ENCODE measurements around the gene BAAT. TPM values are rescaled to one million over a fixed set of nuclear protein-coding genes. Genes with fewer than 3 reads are reported as not detected.
A peak's percentile ranks its signal among the peaks of the same experiment; 100 is the strongest.

The BAAT gene
- total and polyA plus RNA-seq, 7 donors = 0.60 TPM; not detected in 6

GRCh38 chr9:101394687-101395086 is 9.9 kb upstream of the BAAT start:
- no peak overlapping the region for H3K27ac ChIP-seq
- WGBS, 2 donors = 95 to 96% methylated on average over 1 of the region's 1 CpG
- TF ChIP-seq POLR2AphosphoS5 (IDR thresholded peaks at IDR 0.05) = no peak
- no peak for TF ChIP-seq CTCF (IDR thresholded peaks at IDR 0.05)
- no peak for TF ChIP-seq EP300 (IDR thresholded peaks at IDR 0.05)
- TF ChIP-seq POLR2A (IDR thresholded peaks at IDR 0.05) = no peak
- no peak for DNase-seq
- no peaks in the 10 kb centered on the region for H3K27me3 ChIP-seq
- H3K9me3 ChIP-seq = no peaks in the 10 kb centered on the region
- H3K36me3 ChIP-seq = peaks cover 0 to 12% (median 5%) of the 10 kb centered on the region in 4 donors
- H3K4me1 ChIP-seq = peaks cover 0 to 28% (median 24%) of the 10 kb centered on the region in 4 donors
- intact Hi-C loops (cut with DNase I) = loop anchor here (5.0 kb wide), 1 partner anchor 1572 kb away; the partner anchor contains the start of gene NR4A3
- H3K4me3 ChIP-seq = no peak overlapping the region

- TF ChIP-seq POLR2AphosphoS5 (IDR thresholded peaks at IDR 0.05) (no peak), CTCF (IDR thresholded peaks at IDR 0.05) (no peak), EP300 (IDR thresholded peaks at IDR 0.05) (no peak), POLR2A (IDR thresholded peaks at IDR 0.05) (no peak)
- peaks cover 0 to 28% (median 7%) of the 10 kb centered on the region in 4 donors for H3K36me3 ChIP-seq
- DNase-seq = no peak
- no peak overlapping the region for H3K4me3 ChIP-seq
- H3K27me3 ChIP-seq = no peaks in the 10 kb centered on the region
- WGBS, 2 donors = 97 to 99% methylated on average over 3 of the region's 3 CpGs
- no peak overlapping the region for H3K27ac ChIP-seq
- intact Hi-C loops (cut with DNase I) = no loop called here
- no peaks in the 10 kb centered on the region for H3K9me3 ChIP-seq
- peaks cover 0 to 23% (median 20%) of the 10 kb centered on the region in 4 donors for H3K4me1 ChIP-seq
Observed at GRCh38 chr9:101393135-101393534, 8.3 kb upstream of the BAAT start.

GRCh38 chr9:101388507-101388993 is 3.7 kb upstream of the BAAT start:
- Histone ChIP-seq H3K27ac (no peak overlapping the region), H3K36me3 (peaks cover 0 to 30% (median 7%) of the 10 kb centered on the region in 4 donors), H3K4me1 (no peaks in the 10 kb centered on the region), H3K4me3 (no peak overlapping the region), H3K9me3 (no peaks in the 10 kb centered on the region), H3K27me3 (no peaks in the 10 kb centered on the region)
- intact Hi-C loops (cut with DNase I) = no loop called here
- TF ChIP-seq POLR2A (IDR thresholded peaks at IDR 0.05) (no peak), POLR2AphosphoS5 (IDR thresholded peaks at IDR 0.05) (no peak), EP300 (IDR thresholded peaks at IDR 0.05) (no peak), CTCF (IDR thresholded peaks at IDR 0.05) (no peak)
- 47 to 74% methylated on average over 2 of the region's 2 CpGs for WGBS, 2 donors
- DNase-seq = no peak

GRCh38 chr9:101387871-101388506 is 3.2 kb upstream of the BAAT start:
- intact Hi-C loops (cut with DNase I) = no loop called here
- Histone ChIP-seq H3K27ac (no peak overlapping the region), H3K4me1 (no peaks in the 10 kb centered on the region), H3K27me3 (no peaks in the 10 kb centered on the region), H3K36me3 (peaks cover 0 to 30% (median 7%) of the 10 kb centered on the region in 4 donors), H3K4me3 (no peak overlapping the region), H3K9me3 (no peaks in the 10 kb centered on the region)
- DNase-seq = no peak
- TF ChIP-seq EP300 (IDR thresholded peaks at IDR 0.05) = no peak
- TF ChIP-seq POLR2AphosphoS5 (IDR thresholded peaks at IDR 0.05) = no peak
- TF ChIP-seq CTCF (IDR thresholded peaks at IDR 0.05) = peak in 1 of 4 experiments; percentile 8
- no peak for TF ChIP-seq POLR2A (IDR thresholded peaks at IDR 0.05)
- 43 to 65% methylated on average over 6 of the region's 6 CpGs for WGBS, 2 donors
